ENCODE data around the gene RFT1. TPM values are rescaled to one million over a fixed set of nuclear protein-coding genes. Genes with fewer than 3 reads are reported as not detected.
A peak's percentile ranks its signal among the peaks of the same experiment; 100 is the strongest.

The RFT1 gene
- total RNA-seq, 1 experiment from 2014 or later, result 33.6 TPM

DNA sequence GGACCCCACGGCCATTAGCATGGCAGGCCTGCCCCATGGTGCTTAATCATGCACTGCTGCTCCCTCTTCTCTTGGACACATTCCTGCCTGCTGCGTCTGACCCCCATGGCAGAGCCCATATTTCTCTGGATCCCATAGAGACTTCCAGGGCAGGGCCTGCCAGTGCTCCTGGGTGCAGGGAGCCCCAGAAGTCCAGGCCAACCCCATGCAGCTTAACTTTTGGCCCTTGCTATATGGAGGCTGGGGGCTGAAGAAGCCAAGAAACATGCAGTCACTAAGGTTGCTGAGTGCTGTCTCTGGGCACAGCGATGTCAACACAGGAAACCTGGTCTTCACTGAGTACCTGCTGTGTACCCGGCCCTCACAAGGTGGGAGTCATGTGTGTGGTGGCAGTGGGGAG is 19.5 kb upstream of the RFT1 start:
- RAD21 ChIA-PET (ENCODE audit: low non-redundant PET in 1 of 2, low total read pairs in 2 of 2, uncharacterized antibody in 2 of 2, unreplicated experiment in 2 of 2), result no interaction called here
- H3K4me1 ChIP-seq (ENCODE audit: control insufficient read depth in 1 of 2, insufficient read depth in 2 of 2, low read length in 2 of 2), result peaks cover 6 to 21% of the 10 kb centered on the region in 2 experiments; a peak in 3 of 4 replicates
- no peak overlapping the region for H3K27ac ChIP-seq (ENCODE audit: low read depth, low read length)
- no peaks in the 10 kb centered on the region for H3K79me2 ChIP-seq (ENCODE audit: insufficient read depth, low read length)
- H3K9ac ChIP-seq (ENCODE audit: low read length), result no peak overlapping the region
- no peaks in the 10 kb centered on the region for H3K9me2 ChIP-seq (ENCODE audit: insufficient read depth)
- no peak overlapping the region for H2AFZ ChIP-seq (ENCODE audit: low read depth, low read length, poor library complexity, severe bottlenecking)
- intact Hi-C loops (cut with micrococcal nuclease), result no loop called here
- H3K27me3 ChIP-seq (ENCODE audit: insufficient read depth, low read length), result no peaks in the 10 kb centered on the region
- CTCF ChIA-PET, result interaction anchor here (1.1 kb wide), 1 partner anchor 36 kb away, joined by 3 read pairs; no protein-coding TSS in a partner anchor
- TF ChIP-seq SIN3A (IDR thresholded peaks at IDR 0.05; ENCODE audit: low read depth), result no peak
- TF ChIP-seq ELF1 (IDR thresholded peaks at IDR 0.05; ENCODE audit: borderline replicate concordance, low read depth), result no peak
- TF ChIP-seq SP1 (IDR thresholded peaks at IDR 0.05; ENCODE audit: low read depth), result no peak
- TF ChIP-seq TCF7L2 (IDR thresholded peaks at IDR 0.05; ENCODE audit: borderline replicate concordance, extremely low read depth, insufficient read depth, insufficient read length), result no peak
- no peak for TF ChIP-seq RAD21 (IDR thresholded peaks at IDR 0.05; ENCODE audit: low read depth)
- TF ChIP-seq ZNF274 (IDR thresholded peaks at IDR 0.05; ENCODE audit: low read depth, low read length), result no peak
- no TSS peak for BruUV-seq (replicated peaks)
- H4K20me1 ChIP-seq (ENCODE audit: insufficient read depth), result no peaks in the 10 kb centered on the region
- no peak for ATAC-seq
- no peaks in the 10 kb centered on the region for H3K36me3 ChIP-seq (ENCODE audit: control insufficient read depth in 1 of 2, insufficient read depth in 2 of 2, low read length in 2 of 2)
- POLR2A ChIA-PET, result no interaction called here
- no peak for DNase-seq (ENCODE audit: low read depth, low spot score)
- H3K4me2 ChIP-seq (ENCODE audit: low read length), result peak overlapping the region; percentile 52
- H3K9me3 ChIP-seq (ENCODE audit: control insufficient read depth in 1 of 2, insufficient read depth in 1 of 2, low read depth in 1 of 2, low read length in 2 of 2), result no peaks in the 10 kb centered on the region
- H3K4me3 ChIP-seq (replicated peaks in 1 of 2; ENCODE audit: low read depth in 1 of 2, low read length in 2 of 2), result no peak overlapping the region

DNA sequence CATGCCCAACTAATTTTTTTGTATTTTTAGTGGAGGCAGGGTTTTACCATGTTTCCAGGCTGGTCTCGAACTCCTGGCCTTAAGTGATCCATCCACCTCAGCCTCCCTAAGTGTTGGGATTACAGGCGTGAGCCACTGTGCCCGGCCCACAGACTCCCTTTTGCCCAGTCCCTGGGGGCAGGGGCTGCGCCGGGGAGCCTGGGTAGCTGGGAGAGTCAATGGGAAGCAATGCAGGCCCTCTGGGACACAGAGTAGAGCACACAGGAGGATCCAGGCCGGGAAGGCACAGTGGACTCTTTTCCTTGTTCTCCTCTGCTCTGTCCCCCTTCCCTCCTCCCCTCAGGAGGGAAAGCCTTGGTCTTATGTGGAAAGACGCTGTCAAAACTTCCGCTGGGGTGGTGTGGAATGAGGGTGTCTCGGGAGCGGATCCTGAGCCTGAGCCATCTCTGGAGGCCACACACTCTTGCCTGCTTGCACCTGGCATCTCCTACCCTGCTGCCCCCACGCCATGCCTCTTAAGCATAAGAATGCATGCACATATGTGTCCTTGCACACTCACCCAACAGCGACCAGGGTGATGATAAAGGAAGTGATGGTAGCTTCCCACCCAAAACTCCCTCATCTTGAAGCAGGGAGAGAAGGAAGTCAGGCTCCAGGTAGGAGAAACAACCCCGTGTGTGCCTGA is 18.9 kb upstream of the RFT1 start:
- RAD21 ChIA-PET (ENCODE audit: low non-redundant PET in 1 of 2, low total read pairs in 2 of 2, uncharacterized antibody in 2 of 2, unreplicated experiment in 2 of 2), result no interaction called here
- intact Hi-C loops (cut with micrococcal nuclease), result no loop called here
- no peak overlapping the region for H3K4me2 ChIP-seq (ENCODE audit: low read length)
- H3K27me3 ChIP-seq (ENCODE audit: insufficient read depth, low read length), result no peaks in the 10 kb centered on the region
- H3K36me3 ChIP-seq (ENCODE audit: control insufficient read depth in 1 of 2, insufficient read depth in 2 of 2, low read length in 2 of 2), result no peaks in the 10 kb centered on the region
- no TSS peak for BruUV-seq (replicated peaks)
- CTCF ChIA-PET, result interaction anchor here (1.1 kb wide), 1 partner anchor 35 kb away, joined by 3 read pairs; no protein-coding TSS in a partner anchor
- DNase-seq (ENCODE audit: low read depth, low spot score) (no peak), ATAC-seq (no peak)
- no peak overlapping the region for H3K4me3 ChIP-seq (replicated peaks in 1 of 2; ENCODE audit: low read depth in 1 of 2, low read length in 2 of 2)
- H3K9ac ChIP-seq (ENCODE audit: low read length), result no peak overlapping the region
- no peak overlapping the region for H3K27ac ChIP-seq (ENCODE audit: low read depth, low read length)
- H4K20me1 ChIP-seq (ENCODE audit: insufficient read depth), result no peaks in the 10 kb centered on the region
- no peaks in the 10 kb centered on the region for H3K79me2 ChIP-seq (ENCODE audit: insufficient read depth, low read length)
- POLR2A ChIA-PET, result no interaction called here
- H3K9me3 ChIP-seq (ENCODE audit: control insufficient read depth in 1 of 2, insufficient read depth in 1 of 2, low read depth in 1 of 2, low read length in 2 of 2), result no peaks in the 10 kb centered on the region
- no peak overlapping the region for H2AFZ ChIP-seq (ENCODE audit: low read depth, low read length, poor library complexity, severe bottlenecking)
- H3K9me2 ChIP-seq (ENCODE audit: insufficient read depth), result no peaks in the 10 kb centered on the region
- H3K4me1 ChIP-seq (ENCODE audit: control insufficient read depth in 1 of 2, insufficient read depth in 2 of 2, low read length in 2 of 2), result peaks cover 4 to 17% of the 10 kb centered on the region in 2 experiments; a peak in 3 of 4 replicates
- TF ChIP-seq SIN3A (IDR thresholded peaks at IDR 0.05; ENCODE audit: low read depth) (no peak), FOSL1 (IDR thresholded peaks at IDR 0.05; ENCODE audit: low read depth) (no peak), ELF1 (IDR thresholded peaks at IDR 0.05; ENCODE audit: borderline replicate concordance, low read depth) (no peak), SP1 (IDR thresholded peaks at IDR 0.05; ENCODE audit: low read depth) (no peak), JUND (IDR thresholded peaks at IDR 0.05) (no peak), EGR1 (IDR thresholded peaks at IDR 0.05; ENCODE audit: low read depth) (no peak), CBX3 (IDR thresholded peaks at IDR 0.05; ENCODE audit: low read depth) (no peak), ZFX (IDR thresholded peaks at IDR 0.05) (no peak), EZH2phosphoT487 (IDR thresholded peaks at IDR 0.05; ENCODE audit: borderline replicate concordance) (no peak), SRF (IDR thresholded peaks at IDR 0.05; ENCODE audit: low read depth) (no peak), POLR2AphosphoS5 (IDR thresholded peaks at IDR 0.05; ENCODE audit: low read depth, low read length) (no peak), YY1 (IDR thresholded peaks at IDR 0.05; ENCODE audit: extremely low read depth, insufficient replicate concordance, low read depth, low read length) (no peak)
- TF ChIP-seq, protein P1, sequence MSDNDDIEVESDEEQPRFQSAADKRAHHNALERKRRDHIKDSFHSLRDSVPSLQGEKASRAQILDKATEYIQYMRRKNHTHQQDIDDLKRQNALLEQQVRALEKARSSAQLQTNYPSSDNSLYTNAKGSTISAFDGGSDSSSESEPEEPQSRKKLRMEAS (IDR thresholded peaks at IDR 0.05), result no peak
- TF ChIP-seq, protein P2, sequence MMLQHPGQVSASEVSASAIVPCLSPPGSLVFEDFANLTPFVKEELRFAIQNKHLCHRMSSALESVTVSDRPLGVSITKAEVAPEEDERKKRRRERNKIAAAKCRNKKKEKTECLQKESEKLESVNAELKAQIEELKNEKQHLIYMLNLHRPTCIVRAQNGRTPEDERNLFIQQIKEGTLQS (IDR thresholded peaks at IDR 0.05), result no peak
- TF ChIP-seq, protein P3, sequence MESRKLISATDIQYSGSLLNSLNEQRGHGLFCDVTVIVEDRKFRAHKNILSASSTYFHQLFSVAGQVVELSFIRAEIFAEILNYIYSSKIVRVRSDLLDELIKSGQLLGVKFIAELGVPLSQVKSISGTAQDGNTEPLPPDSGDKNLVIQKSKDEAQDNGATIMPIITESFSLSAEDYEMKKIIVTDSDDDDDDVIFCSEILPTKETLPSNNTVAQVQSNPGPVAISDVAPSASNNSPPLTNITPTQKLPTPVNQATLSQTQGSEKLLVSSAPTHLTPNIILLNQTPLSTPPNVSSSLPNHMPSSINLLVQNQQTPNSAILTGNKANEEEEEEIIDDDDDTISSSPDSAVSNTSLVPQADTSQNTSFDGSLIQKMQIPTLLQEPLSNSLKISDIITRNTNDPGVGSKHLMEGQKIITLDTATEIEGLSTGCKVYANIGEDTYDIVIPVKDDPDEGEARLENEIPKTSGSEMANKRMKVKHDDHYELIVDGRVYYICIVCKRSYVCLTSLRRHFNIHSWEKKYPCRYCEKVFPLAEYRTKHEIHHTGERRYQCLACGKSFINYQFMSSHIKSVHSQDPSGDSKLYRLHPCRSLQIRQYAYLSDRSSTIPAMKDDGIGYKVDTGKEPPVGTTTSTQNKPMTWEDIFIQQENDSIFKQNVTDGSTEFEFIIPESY (IDR thresholded peaks at IDR 0.05; ENCODE audit: extremely low read depth, insufficient replicate concordance, low read length), result no peak
